GM19438 (cell line): ENCODE measurements around the gene ZNF451.

Source experiments
- ATAC-seq: cut with Tn5 transposase; IDR thresholded peaks from one replicate; pipeline ENCODE4 v1.9.1; 2021; ENCODE audit warnings: low read depth; ENCODE audit not compliant: unreplicated experiment

ZNF451 gene

GRCh38 chr6:57198926-57199636 lies 109.1 kb downstream of the ZNF451 start:
- no peak for ATAC-seq

DNA sequence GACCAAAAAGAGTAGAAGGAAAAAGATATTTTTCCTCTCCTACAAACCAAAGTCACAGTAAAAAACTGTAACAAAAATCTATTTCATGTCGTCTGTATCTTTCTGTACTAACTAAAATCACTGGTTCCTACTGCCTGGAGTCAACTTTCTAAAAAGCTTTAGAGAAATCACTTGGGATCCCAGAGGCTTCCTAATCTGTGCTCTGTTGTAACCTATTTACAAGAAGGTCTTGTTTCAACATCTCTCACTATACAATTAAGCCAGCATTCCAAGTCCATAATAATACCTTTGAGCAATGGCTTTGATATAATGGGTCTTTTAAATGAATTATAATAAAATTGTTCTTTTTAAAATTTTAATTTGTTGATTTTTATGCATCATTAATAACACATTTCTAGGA lies 111.7 kb downstream of the ZNF451 start:
- no peak for ATAC-seq

- ATAC-seq = no peak
These were observed 115.8 kb downstream of the ZNF451 start for GRCh38 chr6:57205550-57206328.

- no peak for ATAC-seq
These were observed 117.2 kb downstream of the ZNF451 start for GRCh38 chr6:57207141-57207540.

DNA sequence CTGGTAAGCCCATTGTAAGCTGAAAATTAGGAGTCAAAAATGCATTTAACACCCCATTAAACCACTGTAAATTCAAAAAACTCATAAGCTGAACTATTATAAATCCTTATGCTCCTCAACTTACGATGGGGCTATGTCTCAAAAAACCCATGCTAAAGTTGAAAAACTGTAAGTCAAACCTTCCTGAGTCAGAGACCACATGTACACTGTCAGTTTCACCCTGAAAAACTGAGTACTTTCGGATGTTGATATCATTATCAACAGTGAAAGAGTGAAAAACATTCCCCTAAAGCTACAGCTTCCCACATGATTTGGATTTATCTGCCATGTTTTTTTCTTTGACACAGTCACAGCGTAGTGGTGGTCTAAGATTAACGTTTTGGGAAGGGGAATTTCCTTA lies 117.9 kb downstream of the ZNF451 start:
- no peak for ATAC-seq

- ATAC-seq = no peak
These were observed 119.0 kb downstream of the ZNF451 start for GRCh38 chr6:57209030-57209429.

- no peak for ATAC-seq
These were observed 120.1 kb downstream of the ZNF451 start for GRCh38 chr6:57210060-57210459.

DNA sequence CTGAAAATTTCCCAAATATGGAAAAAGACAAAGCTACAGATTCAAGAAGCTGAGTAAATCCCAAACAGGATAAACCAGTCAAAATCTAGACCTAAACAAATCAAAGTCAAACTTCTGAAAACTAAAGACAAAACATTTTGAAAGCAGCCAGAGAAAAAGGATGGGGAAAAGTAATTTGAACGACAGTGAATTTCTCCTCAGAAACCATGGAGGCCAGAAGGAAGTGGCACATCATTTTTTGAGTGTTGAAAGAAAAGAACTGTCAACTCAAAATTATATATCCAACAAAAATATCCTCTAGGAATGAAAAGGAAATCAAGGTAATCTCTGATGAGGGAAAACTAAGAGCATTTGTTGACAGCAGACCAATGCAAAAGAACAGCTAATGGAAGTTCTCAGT lies 125.3 kb downstream of the ZNF451 start:
- no peak for ATAC-seq

- ATAC-seq = no peak
These were observed 126.5 kb downstream of the ZNF451 start for GRCh38 chr6:57216235-57217101.

- no peak for ATAC-seq
These were observed 127.3 kb downstream of the ZNF451 start for GRCh38 chr6:57217270-57217669.
